IMR-90 (cell line): ENCODE results near the gene CNKSR3.
"Not testable (repeated sequence)": the region's sequence is repeated elsewhere in the genome, so short reads cannot be mapped to it uniquely, and the experiment has no call there.

Source experiments
- CEBPB ChIP-seq: IDR thresholded peaks from 2 replicates; pipeline ENCODE4 v1.6.1; 2012; ENCODE audit warnings: low read depth, low read length, improper control_type of control experiment
- MAZ ChIP-seq: IDR thresholded peaks from 2 replicates; pipeline ENCODE4 v1.6.1; 2012; ENCODE audit warnings: low read depth, mild to moderate bottlenecking, low read length, improper control_type of control experiment, moderate library complexity, borderline replicate concordance
- POLR2A ChIP-seq: IDR thresholded peaks from 2 replicates; pipeline ENCODE4 v1.6.1; 2012; ENCODE audit warnings: mild to moderate bottlenecking, low read depth, low read length
- RFX5 ChIP-seq: IDR thresholded peaks from 2 replicates; pipeline ENCODE4 v1.8.0; 2012; ENCODE audit warnings: low read depth, mild to moderate bottlenecking, low read length, moderate library complexity
- TF ChIP-seq, protein P1 (sequence below): conservative IDR thresholded peaks from 2 replicates; pipeline ENCODE4 v1.5.1; 2012; ENCODE audit warnings: mild to moderate bottlenecking, low read depth, low read length, improper control_type of control experiment
- TF ChIP-seq, protein P2 (sequence below): fragments of 150-350 bp; IDR thresholded peaks from 2 replicates; pipeline ENCODE4 v1.6.1; 2017; ENCODE audit warnings: mild to moderate bottlenecking, antibody characterized with exemption, low read length, low read depth

DNA sequence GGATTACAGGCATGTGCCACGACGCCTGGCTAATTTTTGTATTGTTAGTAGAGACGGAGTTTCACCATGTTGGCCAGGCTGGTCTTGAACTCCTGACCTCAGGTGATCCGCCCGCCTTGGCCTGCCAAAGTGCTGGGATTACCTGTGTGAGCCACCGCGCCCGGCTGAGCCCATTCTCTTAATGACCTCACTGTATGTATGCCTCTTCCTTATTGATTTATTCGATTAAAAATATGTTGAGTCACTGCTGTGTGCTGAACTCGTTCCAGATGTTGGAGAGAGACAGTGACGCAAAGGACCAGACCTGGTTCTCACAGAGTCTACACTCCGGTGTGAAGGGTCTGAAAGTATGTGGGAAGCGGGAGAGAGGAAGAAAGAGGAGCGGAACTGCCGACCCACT, 31.4 kb upstream of the CNKSR3 start:
- TF ChIP-seq, protein P1, sequence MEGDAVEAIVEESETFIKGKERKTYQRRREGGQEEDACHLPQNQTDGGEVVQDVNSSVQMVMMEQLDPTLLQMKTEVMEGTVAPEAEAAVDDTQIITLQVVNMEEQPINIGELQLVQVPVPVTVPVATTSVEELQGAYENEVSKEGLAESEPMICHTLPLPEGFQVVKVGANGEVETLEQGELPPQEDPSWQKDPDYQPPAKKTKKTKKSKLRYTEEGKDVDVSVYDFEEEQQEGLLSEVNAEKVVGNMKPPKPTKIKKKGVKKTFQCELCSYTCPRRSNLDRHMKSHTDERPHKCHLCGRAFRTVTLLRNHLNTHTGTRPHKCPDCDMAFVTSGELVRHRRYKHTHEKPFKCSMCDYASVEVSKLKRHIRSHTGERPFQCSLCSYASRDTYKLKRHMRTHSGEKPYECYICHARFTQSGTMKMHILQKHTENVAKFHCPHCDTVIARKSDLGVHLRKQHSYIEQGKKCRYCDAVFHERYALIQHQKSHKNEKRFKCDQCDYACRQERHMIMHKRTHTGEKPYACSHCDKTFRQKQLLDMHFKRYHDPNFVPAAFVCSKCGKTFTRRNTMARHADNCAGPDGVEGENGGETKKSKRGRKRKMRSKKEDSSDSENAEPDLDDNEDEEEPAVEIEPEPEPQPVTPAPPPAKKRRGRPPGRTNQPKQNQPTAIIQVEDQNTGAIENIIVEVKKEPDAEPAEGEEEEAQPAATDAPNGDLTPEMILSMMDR: not testable (repeated sequence)
- TF ChIP-seq CEBPB, POLR2A, RFX5, MAZ: not testable (repeated sequence)
- TF ChIP-seq, protein P2, sequence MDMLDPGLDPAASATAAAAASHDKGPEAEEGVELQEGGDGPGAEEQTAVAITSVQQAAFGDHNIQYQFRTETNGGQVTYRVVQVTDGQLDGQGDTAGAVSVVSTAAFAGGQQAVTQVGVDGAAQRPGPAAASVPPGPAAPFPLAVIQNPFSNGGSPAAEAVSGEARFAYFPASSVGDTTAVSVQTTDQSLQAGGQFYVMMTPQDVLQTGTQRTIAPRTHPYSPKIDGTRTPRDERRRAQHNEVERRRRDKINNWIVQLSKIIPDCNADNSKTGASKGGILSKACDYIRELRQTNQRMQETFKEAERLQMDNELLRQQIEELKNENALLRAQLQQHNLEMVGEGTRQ: not testable (repeated sequence)
